Spinal cord (tissue), 10 donors: Measurements from ENCODE around the gene TMEM178B. TPM values are rescaled to one million over a fixed set of nuclear protein-coding genes. Genes with fewer than 3 reads are reported as not detected.

Experiments used
- DNase-seq, 6 donors: peaks; one replicate each; pipeline versions ENCODE4 v3.0.0 to v3.0.0-alpha.2; 2013 to 2015; ENCODE audit warnings: low spot score in 6 of 6, low read depth in 4 of 6
- H3K27ac ChIP-seq: one replicate; pipeline ENCODE4 v1.5.1; 2013; ENCODE audit warnings: low read depth, low read length, control low read depth
- H3K27me3 ChIP-seq: one replicate; pipeline ENCODE4 v1.6.1; 2013; ENCODE audit warnings: low read length; ENCODE audit not compliant: control insufficient read depth, insufficient read depth
- H3K36me3 ChIP-seq: one replicate; pipeline ENCODE4 v1.6.1; 2013; ENCODE audit warnings: low read length; ENCODE audit not compliant: control insufficient read depth, insufficient read depth
- H3K4me1 ChIP-seq: one replicate; pipeline ENCODE4 v1.6.1; 2013; ENCODE audit warnings: low read length; ENCODE audit not compliant: control insufficient read depth, insufficient read depth
- H3K4me3 ChIP-seq: one replicate; pipeline ENCODE4 v1.5.1; 2013; ENCODE audit warnings: low read depth, low read length, control low read depth
- H3K9me3 ChIP-seq: one replicate; pipeline ENCODE4 v1.6.1; 2013; ENCODE audit warnings: low read length; ENCODE audit not compliant: control insufficient read depth, insufficient read depth
- WGBS: methylation state at CpG from one replicate; pipeline ENCODE4 v1.1.5; 2013; ENCODE audit warnings: missing lambda C conversion rate; ENCODE audit not compliant: insufficient coverage; 5-methylcytosine and 5-hydroxymethylcytosine counted together
- polyA plus RNA-seq, 2 donors: library from polyadenylated mRNA; unstranded; fragments of 120-200 nt; gene quantifications; one replicate each; pipeline ENCODE4 v1.2.1, GENCODE V29; 2013; ENCODE audit not compliant: insufficient read length in 2 of 2
- total RNA-seq, 2 donors: library from RNA; depleted of rRNA in 1 of 2; stranded (reverse); fragments of 120-200 nt in 1 of 2; fragments of >200 nt in 1 of 2; gene quantifications; one replicate each; pipeline versions ENCODE4 v1.2.3 to v1.2.4, GENCODE V29; 2013 to 2014
- donor health status: healthy.

Gene TMEM178B
- total and polyA plus RNA-seq, 4 donors = 24.6 to 71.1 (median 52.1) TPM

DNA sequence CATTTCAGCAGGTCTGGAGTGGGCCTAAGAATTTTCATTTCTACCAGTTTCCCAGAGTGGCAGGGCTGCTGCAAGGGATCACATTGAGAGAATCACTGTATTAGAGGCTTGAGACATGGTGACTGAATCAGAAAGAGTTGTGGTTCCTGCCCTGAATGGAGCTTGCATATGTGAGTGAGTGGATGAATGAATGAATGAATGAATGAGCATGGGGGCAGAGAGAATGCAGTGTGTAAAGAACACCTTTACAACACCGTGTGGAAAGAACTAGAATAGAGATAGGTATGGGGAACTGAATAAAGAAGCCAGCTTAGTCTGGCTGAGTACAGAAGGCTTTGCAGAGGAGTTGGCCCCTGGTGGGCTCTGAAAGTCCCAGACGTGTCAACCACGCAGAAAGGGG is 334.6 kb downstream of the TMEM178B start:
- peak in 1 of 6 donors; percentile 54 for DNase-seq
- Histone ChIP-seq H3K4me1 (peaks cover 18% of the 10 kb centered on the region), H3K27me3 (no peaks in the 10 kb centered on the region), H3K4me3 (no peak overlapping the region), H3K36me3 (no peaks in the 10 kb centered on the region), H3K27ac (no peak overlapping the region), H3K9me3 (no peaks in the 10 kb centered on the region)
- WGBS = 30% methylated on average over 3 of the region's 3 CpGs

DNA sequence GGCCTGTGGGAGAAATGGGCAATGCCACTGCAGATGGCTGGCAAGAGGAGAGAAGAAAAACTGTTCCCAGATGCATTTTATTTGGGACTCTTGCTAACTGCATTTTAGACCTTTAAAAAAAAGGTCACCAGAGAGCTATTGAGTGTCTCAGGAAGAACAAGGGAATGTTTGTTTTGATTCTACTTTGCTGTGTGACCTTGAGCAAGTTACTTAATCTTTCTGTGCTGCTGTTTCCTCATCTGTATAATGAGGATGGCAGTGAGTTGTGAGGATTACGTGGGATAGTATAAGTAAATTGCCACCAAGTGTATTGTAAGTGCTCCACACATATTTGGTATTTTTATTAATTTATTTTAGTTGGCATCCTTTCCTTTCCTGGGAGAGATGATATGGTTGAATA is 335.4 kb downstream of the TMEM178B start:
- Histone ChIP-seq H3K4me3 (no peak overlapping the region), H3K36me3 (no peaks in the 10 kb centered on the region), H3K9me3 (no peaks in the 10 kb centered on the region), H3K27me3 (no peaks in the 10 kb centered on the region), H3K27ac (peak overlapping the region; percentile 41), H3K4me1 (peaks cover 18% of the 10 kb centered on the region)
- no CpG with 5 or more reads among the region's 1 CpG for WGBS
- DNase-seq = peak in 1 of 6 donors; percentile 13

DNA sequence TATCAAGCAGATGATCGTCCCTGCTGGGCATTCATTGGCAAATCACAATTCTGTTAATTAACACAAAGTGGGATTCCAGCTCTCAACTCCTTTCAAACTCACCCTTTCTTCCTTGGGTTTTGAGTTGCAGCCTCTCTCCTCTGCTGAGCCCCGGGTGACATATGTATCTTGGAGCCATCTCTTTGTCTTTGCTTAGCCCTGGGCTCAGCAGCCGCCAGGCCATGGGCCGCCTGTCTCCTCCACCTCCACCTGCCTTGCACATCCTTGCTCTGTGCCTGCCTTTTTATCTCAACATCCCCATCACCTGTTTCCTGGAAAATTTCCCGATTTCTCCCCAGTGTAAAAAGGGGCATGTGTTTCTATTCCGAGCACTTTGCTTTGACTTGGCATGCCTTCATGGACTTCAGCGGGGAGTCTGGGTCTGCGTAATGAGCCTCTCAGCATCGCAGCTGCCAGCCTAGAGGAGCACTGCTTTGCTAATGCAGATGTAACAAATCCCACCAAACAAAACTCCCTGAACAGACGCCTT is 336.0 kb downstream of the TMEM178B start:
- DNase-seq = peak; percentile 58 to 97 (median 77)
- H3K9me3 ChIP-seq = no peaks in the 10 kb centered on the region
- H3K27me3 ChIP-seq = no peaks in the 10 kb centered on the region
- peaks cover 19% of the 10 kb centered on the region for H3K4me1 ChIP-seq
- H3K36me3 ChIP-seq = no peaks in the 10 kb centered on the region
- H3K4me3 ChIP-seq = no peak overlapping the region
- WGBS = 6% methylated on average over 10 of the region's 10 CpGs
- peak overlapping the region; percentile 41 for H3K27ac ChIP-seq

DNA sequence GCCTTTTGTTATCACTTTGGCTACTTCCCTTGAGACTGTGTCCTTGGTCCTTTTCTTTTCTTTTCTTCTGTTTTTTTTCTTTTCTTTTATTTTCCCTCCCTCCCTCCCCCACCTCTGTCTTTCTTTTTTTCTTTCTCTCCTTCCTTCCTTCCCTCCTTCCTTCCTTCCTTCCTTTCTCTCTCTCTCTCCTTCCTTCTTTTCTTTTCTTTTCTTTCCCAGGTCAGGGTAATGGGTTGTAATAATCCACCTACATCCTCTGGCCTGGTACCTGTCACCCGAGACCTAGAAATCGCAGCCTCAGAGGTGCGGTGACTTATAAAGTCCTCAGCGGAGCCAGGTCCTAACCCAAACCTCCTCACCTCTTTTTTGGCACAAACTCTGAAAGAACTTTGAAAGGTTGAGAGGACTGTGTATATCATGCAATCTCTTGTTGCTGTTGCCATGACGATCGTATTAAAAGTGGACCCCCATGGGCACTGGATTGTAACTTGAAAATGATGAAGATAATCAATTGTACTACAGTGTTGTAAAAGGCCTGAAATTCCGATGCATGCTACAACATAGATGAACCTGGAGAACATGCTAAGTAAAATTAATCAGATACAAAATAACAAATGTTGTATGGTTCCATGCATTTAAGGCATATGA is 336.6 kb downstream of the TMEM178B start:
- no peaks in the 10 kb centered on the region for H3K27me3 ChIP-seq

DNA sequence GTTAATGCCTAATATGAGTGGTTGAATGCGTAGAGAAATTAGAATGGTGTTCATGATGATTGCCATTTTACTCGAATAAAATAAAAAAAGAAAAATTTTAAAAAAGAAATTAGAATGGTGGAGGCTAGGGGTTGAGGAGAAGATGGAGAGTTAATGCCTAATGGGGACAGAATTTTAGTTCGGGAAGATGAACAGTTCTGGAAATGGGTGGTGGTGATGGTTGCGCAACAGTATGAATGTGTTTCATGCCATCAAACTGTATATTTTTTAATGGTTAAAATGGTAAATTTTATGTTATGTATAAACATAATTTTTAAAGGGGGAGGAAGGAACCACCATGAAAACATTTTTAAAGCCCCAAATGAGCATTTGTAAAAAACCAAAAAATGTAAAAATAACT is 337.3 kb downstream of the TMEM178B start:
- Histone ChIP-seq H3K27ac (no peak overlapping the region), H3K9me3 (no peaks in the 10 kb centered on the region), H3K27me3 (no peaks in the 10 kb centered on the region), H3K4me3 (no peak overlapping the region), H3K4me1 (peaks cover 21% of the 10 kb centered on the region), H3K36me3 (no peaks in the 10 kb centered on the region)
- no peak for DNase-seq
- 94% methylated on average over 3 of the region's 4 CpGs for WGBS

More for the DNA sequence above, 336.6 kb downstream of the TMEM178B start:
- DNase-seq = peak in 1 of 6 donors; percentile 72
- 38% methylated on average over 2 of the region's 7 CpGs for WGBS
- Histone ChIP-seq H3K27ac (peak overlapping the region; percentile 41), H3K9me3 (no peaks in the 10 kb centered on the region), H3K36me3 (no peaks in the 10 kb centered on the region), H3K4me1 (peaks cover 21% of the 10 kb centered on the region), H3K4me3 (no peak overlapping the region)

DNA sequence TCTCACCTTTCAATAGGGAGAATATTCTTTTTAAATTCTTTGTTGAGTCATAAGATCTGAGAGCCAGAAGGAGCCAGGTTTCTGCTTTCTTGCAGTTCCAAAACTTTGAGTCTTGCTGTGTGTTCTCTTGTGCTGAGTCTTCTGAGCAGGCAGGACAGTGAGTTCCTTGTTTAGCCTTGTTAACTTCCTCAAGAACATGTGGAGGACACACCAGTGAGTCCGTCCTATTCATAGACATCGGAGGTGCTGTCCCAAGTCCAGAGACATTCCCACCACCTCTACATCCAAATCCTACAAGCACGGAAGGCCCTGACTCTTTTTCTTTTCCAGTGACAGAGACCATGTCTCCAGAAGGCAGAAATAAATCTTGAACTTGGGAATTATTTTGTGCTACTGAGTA is 342.1 kb downstream of the TMEM178B start:
- DNase-seq = no peak
- Histone ChIP-seq H3K27me3 (no peaks in the 10 kb centered on the region), H3K27ac (no peak overlapping the region), H3K4me1 (peaks cover 3% of the 10 kb centered on the region), H3K9me3 (no peaks in the 10 kb centered on the region), H3K4me3 (no peak overlapping the region), H3K36me3 (no peaks in the 10 kb centered on the region)
- WGBS = 80% methylated on average over 2 of the region's 3 CpGs

DNA sequence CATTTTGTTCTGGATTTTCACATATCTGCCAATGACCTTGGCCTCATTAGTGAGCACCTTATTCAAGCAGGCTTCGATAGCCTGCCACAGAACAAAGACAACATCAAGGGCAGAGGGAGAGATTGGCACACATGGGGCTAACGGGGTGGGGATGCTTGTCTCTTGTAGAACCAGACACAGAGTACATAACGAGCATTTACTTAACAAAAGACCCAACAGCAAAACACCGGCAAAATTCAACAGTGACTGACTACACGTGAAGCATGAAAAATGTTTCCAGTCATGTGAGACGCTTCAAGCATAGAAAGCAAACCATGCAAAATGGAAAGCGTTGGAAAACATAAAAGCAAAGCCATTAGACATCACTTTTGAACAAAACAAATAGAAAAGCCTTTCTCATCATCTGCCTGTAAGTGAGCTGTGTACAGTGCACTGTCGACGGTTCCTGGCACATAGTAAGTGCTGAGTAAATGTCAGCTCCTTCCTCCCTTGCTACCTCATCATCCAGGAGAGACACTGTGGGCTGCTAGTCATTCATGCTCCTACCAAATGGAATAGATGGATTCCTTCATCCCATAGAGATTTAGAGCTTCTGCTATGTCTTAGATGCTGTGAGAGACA is 342.9 kb downstream of the TMEM178B start:
- DNase-seq = peak in 1 of 6 donors; percentile 37
- Histone ChIP-seq H3K9me3 (no peaks in the 10 kb centered on the region), H3K4me3 (no peak overlapping the region), H3K27me3 (no peaks in the 10 kb centered on the region), H3K4me1 (peaks cover 3% of the 10 kb centered on the region), H3K36me3 (no peaks in the 10 kb centered on the region), H3K27ac (no peak overlapping the region)
- 41% methylated on average over 4 of the region's 9 CpGs for WGBS

DNA sequence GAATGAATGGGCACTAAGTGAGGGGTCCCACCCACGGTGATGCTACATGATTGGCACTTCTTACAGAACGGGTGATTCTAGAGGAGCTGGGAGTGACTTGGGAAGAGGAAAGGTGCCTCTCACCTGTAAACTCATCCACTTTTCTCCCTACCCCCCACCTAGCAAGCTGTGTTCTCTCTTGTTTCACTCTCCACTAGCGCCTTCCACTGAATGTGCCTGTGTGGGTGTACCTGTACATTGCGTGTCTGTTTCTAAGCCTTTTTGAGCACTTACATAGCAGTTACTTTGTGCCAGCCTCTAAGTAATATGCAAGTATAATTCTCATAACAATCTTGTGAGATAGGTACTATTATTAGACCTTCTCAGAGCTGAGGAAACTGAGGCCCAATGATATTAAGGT is 343.6 kb downstream of the TMEM178B start:
- Histone ChIP-seq H3K27ac (no peak overlapping the region), H3K27me3 (no peaks in the 10 kb centered on the region), H3K4me1 (peaks cover 3% of the 10 kb centered on the region), H3K36me3 (no peaks in the 10 kb centered on the region), H3K4me3 (no peak overlapping the region), H3K9me3 (no peaks in the 10 kb centered on the region)
- no CpG with 5 or more reads among the region's 4 CpGs for WGBS
- DNase-seq = no peak

DNA sequence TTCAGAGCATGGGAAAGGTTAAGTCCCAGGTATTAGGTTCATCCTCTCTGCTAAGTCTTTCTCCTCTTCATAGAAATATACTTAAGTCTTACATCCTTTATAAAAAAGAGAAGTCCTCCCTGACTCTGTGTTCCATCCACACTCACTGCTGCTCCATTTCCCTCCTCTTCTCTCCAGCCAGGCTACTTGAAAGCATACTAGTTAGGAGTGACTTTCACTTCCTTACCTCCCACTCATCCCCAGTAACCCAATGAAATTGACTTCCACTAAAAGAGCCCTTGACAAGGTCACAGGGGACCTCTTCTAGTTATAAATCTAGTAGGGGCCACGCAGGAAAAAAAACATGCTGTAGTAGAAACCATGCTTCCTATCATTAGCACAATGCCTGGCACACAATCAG is 344.2 kb downstream of the TMEM178B start:
- Histone ChIP-seq H3K36me3 (no peaks in the 10 kb centered on the region), H3K4me3 (no peak overlapping the region), H3K27ac (no peak overlapping the region), H3K4me1 (peaks cover 3% of the 10 kb centered on the region), H3K27me3 (no peaks in the 10 kb centered on the region), H3K9me3 (no peaks in the 10 kb centered on the region)
- no CpG with 5 or more reads among the region's 1 CpG for WGBS
- no peak for DNase-seq

DNA sequence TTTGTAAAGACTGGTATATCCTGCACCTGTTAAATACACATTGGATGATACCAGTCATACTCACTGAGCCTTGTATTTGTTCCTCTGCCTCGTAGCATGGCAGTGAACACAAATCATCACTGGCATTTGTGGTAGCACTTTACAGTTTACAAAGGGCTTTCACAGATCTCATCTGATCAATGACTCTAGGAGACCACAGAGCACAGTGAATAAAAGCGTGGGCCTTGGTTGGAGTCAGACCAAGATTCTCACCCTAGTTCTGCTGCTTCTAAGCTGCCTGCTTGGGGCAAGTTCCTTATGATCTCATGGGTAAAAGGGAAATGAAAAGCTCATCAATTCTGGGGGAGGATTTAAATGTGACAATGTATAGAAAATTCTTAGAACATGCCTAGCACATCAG is 347.4 kb downstream of the TMEM178B start:
- 64% methylated on average over 2 of the region's 2 CpGs for WGBS
- H3K4me1 ChIP-seq = no peaks in the 10 kb centered on the region
- H3K27me3 ChIP-seq = no peaks in the 10 kb centered on the region
- DNase-seq = no peak
- H3K36me3 ChIP-seq = no peaks in the 10 kb centered on the region
- no peak overlapping the region for H3K27ac ChIP-seq
- H3K9me3 ChIP-seq = no peaks in the 10 kb centered on the region
- H3K4me3 ChIP-seq = no peak overlapping the region
